GM12864 (cell line): ENCODE data around the gene PJA1.

Source experiments
- DNase-seq: peaks from one replicate; pipeline ENCODE4 v3.0.0-alpha.2; 2011; ENCODE audit warnings: low read depth
- H3K4me3 ChIP-seq: 2 replicates; pipeline ENCODE4 v1.5.1; 2011; ENCODE audit warnings: mild to moderate bottlenecking, low read depth, low read length, control low read depth
- CTCF ChIP-seq: IDR thresholded peaks from 2 replicates; pipeline ENCODE4 v1.5.1; 2011; ENCODE audit warnings: low read depth, mild to moderate bottlenecking, moderate library complexity, low read length, control low read depth, inconsistent platforms; ENCODE audit errors: missing control alignments

The PJA1 gene

GRCh38 chrX:69158166-69158980, 6.9 kb downstream of the PJA1 start:
- DNase-seq: no peak
- H3K4me3 ChIP-seq: no peak overlapping the region
- peak; percentile 68 for TF ChIP-seq CTCF

GRCh38 chrX:69156638-69157037, 8.6 kb downstream of the PJA1 start:
- TF ChIP-seq CTCF: no peak
- no peak for DNase-seq
- H3K4me3 ChIP-seq: no peak overlapping the region

- no peak for TF ChIP-seq CTCF
- no peak for DNase-seq
- H3K4me3 ChIP-seq: no peak overlapping the region
These were observed 9.3 kb downstream of the PJA1 start for GRCh38 chrX:69155786-69156520.

GRCh38 chrX:69154051-69154450, 11.2 kb downstream of the PJA1 start:
- no peak overlapping the region for H3K4me3 ChIP-seq
- TF ChIP-seq CTCF: no peak
- no peak for DNase-seq

GRCh38 chrX:69153060-69153730, 12.1 kb downstream of the PJA1 start:
- no peak for DNase-seq
- TF ChIP-seq CTCF: no peak
- H3K4me3 ChIP-seq: no peak overlapping the region

- TF ChIP-seq CTCF: no peak
- H3K4me3 ChIP-seq: no peak overlapping the region
- no peak for DNase-seq
These were observed 12.8 kb downstream of the PJA1 start for GRCh38 chrX:69152417-69152841.
